A673 (cell line): ENCODE results near the gene DYRK1A.

Experiments
- EZH2 ChIP-seq: fragments of 200-600 bp; sonication (generic); IDR thresholded peaks from 2 replicates; pipeline ENCODE4 v1.6.1; 2017; ENCODE audit warnings: borderline replicate concordance, low read depth, mild to moderate bottlenecking, mixed read lengths, antibody characterized with exemption, low read length; ENCODE audit not compliant: poor library complexity, severe bottlenecking
- TF ChIP-seq, protein P1 (sequence below): fragments of 300-800, 200-600 bp; sonication (generic); conservative IDR thresholded peaks from 2 replicates; pipeline ENCODE4 v1.5.1; 2017; ENCODE audit warnings: low read depth, mild to moderate bottlenecking, antibody characterized with exemption, low read length, moderate library complexity, mixed read lengths

GRCh38 chr21:37490084-37490483, 123.5 kb downstream of the DYRK1A start:
- TF ChIP-seq EZH2 = no peak
- TF ChIP-seq, protein P1, sequence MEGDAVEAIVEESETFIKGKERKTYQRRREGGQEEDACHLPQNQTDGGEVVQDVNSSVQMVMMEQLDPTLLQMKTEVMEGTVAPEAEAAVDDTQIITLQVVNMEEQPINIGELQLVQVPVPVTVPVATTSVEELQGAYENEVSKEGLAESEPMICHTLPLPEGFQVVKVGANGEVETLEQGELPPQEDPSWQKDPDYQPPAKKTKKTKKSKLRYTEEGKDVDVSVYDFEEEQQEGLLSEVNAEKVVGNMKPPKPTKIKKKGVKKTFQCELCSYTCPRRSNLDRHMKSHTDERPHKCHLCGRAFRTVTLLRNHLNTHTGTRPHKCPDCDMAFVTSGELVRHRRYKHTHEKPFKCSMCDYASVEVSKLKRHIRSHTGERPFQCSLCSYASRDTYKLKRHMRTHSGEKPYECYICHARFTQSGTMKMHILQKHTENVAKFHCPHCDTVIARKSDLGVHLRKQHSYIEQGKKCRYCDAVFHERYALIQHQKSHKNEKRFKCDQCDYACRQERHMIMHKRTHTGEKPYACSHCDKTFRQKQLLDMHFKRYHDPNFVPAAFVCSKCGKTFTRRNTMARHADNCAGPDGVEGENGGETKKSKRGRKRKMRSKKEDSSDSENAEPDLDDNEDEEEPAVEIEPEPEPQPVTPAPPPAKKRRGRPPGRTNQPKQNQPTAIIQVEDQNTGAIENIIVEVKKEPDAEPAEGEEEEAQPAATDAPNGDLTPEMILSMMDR = no peak
